Mucosa of descending colon (tissue), 3 donors: ENCODE data around the gene NCAPD2. TPM values are rescaled to one million over a fixed set of nuclear protein-coding genes. Genes with fewer than 3 reads are reported as not detected.

Experiments used
- ATAC-seq: fragments of 200-7000 bp; cut with Tn5 transposase; one replicate; pipeline ENCODE4 v1.9.1; 2020; ENCODE audit warnings: mild to moderate bottlenecking, moderate library complexity
- DNase-seq, 3 donors: peaks; one replicate each; pipeline ENCODE4 v3.0.0-alpha.2; 2020
- H3K36me3 ChIP-seq: fragments of 200-600 bp; one replicate; pipeline ENCODE4 v1.8.0; 2021; ENCODE audit warnings: low read depth, mild to moderate bottlenecking
- H3K4me1 ChIP-seq: fragments of 200-600 bp; one replicate; pipeline ENCODE4 v1.8.0; 2021; ENCODE audit warnings: low read depth, mild to moderate bottlenecking
- H3K4me3 ChIP-seq: fragments of 200-600 bp; one replicate; pipeline ENCODE4 v1.8.0; 2021; ENCODE audit warnings: mild to moderate bottlenecking
- H3K9me3 ChIP-seq: fragments of 200-600 bp; one replicate; pipeline ENCODE4 v1.8.0; 2021; ENCODE audit warnings: mild to moderate bottlenecking
- intact Hi-C, 2 donors: fragments of 100-400 bp; cut with DNase I in 1 of 2; cut with micrococcal nuclease in 1 of 2; formaldehyde crosslinking; loops; one replicate each; pipeline versions ENCODE4 v1.11.0 to v1.11.1; 2022; cut with DNase I, micrococcal nuclease
- total RNA-seq, 3 donors: library from RNA; stranded (reverse); fragmentation: NEBNext Ultra II Directional in 2 of 3; extraction: Animal tissue kit (Norgen Biotek cat#: 25700) in 2 of 3; gene quantifications; one replicate each; pipeline versions ENCODE4 v1.2.1 to v1.2.4, GENCODE V29; 2021 to 2023
- TF ChIP-seq, protein P1 (sequence below): fragments of 200-600 bp; IDR thresholded peaks from one replicate; pipeline ENCODE4 v1.8.0; 2022; ENCODE audit warnings: antibody characterized with exemption, mild to moderate bottlenecking
- donor health status: DM: no; HTN: no; CAD: no; lungs with moderate emphysema.
- donor health status: DM: no; HTN: no; CAD: no.
- donor health status: DM: no; HTN: yes; CAD: no.

Gene NCAPD2
- total RNA-seq, 3 donors from 2014 or later = 25.5 to 47.0 (median 26.0) TPM

GRCh38 chr12:6569312-6569711, 75.4 kb downstream of the NCAPD2 start:
- intact Hi-C loops = no loop called here
- Histone ChIP-seq H3K36me3 (peaks cover 5% of the 10 kb centered on the region), H3K4me3 (no peak overlapping the region), H3K9me3 (no peaks in the 10 kb centered on the region), H3K4me1 (peaks cover 17% of the 10 kb centered on the region)
- DNase-seq (no peak), ATAC-seq (no peak)
- TF ChIP-seq, protein P1, sequence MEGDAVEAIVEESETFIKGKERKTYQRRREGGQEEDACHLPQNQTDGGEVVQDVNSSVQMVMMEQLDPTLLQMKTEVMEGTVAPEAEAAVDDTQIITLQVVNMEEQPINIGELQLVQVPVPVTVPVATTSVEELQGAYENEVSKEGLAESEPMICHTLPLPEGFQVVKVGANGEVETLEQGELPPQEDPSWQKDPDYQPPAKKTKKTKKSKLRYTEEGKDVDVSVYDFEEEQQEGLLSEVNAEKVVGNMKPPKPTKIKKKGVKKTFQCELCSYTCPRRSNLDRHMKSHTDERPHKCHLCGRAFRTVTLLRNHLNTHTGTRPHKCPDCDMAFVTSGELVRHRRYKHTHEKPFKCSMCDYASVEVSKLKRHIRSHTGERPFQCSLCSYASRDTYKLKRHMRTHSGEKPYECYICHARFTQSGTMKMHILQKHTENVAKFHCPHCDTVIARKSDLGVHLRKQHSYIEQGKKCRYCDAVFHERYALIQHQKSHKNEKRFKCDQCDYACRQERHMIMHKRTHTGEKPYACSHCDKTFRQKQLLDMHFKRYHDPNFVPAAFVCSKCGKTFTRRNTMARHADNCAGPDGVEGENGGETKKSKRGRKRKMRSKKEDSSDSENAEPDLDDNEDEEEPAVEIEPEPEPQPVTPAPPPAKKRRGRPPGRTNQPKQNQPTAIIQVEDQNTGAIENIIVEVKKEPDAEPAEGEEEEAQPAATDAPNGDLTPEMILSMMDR = no peak

- TF ChIP-seq, protein P1 = no peak
- Histone ChIP-seq H3K9me3 (no peaks in the 10 kb centered on the region), H3K4me3 (no peak overlapping the region), H3K4me1 (peaks cover 17% of the 10 kb centered on the region), H3K36me3 (peaks cover 5% of the 10 kb centered on the region)
- no peak for DNase-seq
- intact Hi-C loops = no loop called here
- no peak for ATAC-seq
These were observed 75.9 kb downstream of the NCAPD2 start for GRCh38 chr12:6569786-6570185.

- TF ChIP-seq, protein P1 = peak; percentile 20
- peak in 2 of 3 donors; percentile 72 to 75 for DNase-seq
- ATAC-seq = peak; percentile 34
- H3K36me3 ChIP-seq = peaks cover 5% of the 10 kb centered on the region
- intact Hi-C loops = no loop called here
- H3K4me3 ChIP-seq = no peak overlapping the region
- peaks cover 17% of the 10 kb centered on the region for H3K4me1 ChIP-seq
- H3K9me3 ChIP-seq = no peaks in the 10 kb centered on the region
These were observed 76.5 kb downstream of the NCAPD2 start for GRCh38 chr12:6570264-6570887.

GRCh38 chr12:6573001-6573400, 79.1 kb downstream of the NCAPD2 start:
- no peaks in the 10 kb centered on the region for H3K9me3 ChIP-seq
- TF ChIP-seq, protein P1 = no peak
- H3K36me3 ChIP-seq = peaks cover 14% of the 10 kb centered on the region
- intact Hi-C loops = no loop called here
- ATAC-seq (no peak), DNase-seq (no peak)
- no peak overlapping the region for H3K4me3 ChIP-seq
- H3K4me1 ChIP-seq = peaks cover 11% of the 10 kb centered on the region

GRCh38 chr12:6574576-6575295, 80.8 kb downstream of the NCAPD2 start:
- Histone ChIP-seq H3K4me3 (no peak overlapping the region), H3K36me3 (peaks cover 14% of the 10 kb centered on the region), H3K9me3 (no peaks in the 10 kb centered on the region), H3K4me1 (peaks cover 1% of the 10 kb centered on the region)
- ATAC-seq = no peak
- intact Hi-C loops = no loop called here
- TF ChIP-seq, protein P1 = no peak
- no peak for DNase-seq
